ENCODE data around the gene SLC27A3.

Gene SLC27A3

GRCh38 chr1:153771261-153771660 is 3.9 kb upstream of the SLC27A3 start:
- no peak overlapping the region for H3K4me3 ChIP-seq (ENCODE audit: low read depth, low read length)
- no peak for TF ChIP-seq MAX (IDR thresholded peaks at IDR 0.05; ENCODE audit: low read depth, low read length)
- no peak for TF ChIP-seq POLR2A (IDR thresholded peaks at IDR 0.05; ENCODE audit: extremely low read depth, insufficient read length)
- no peak for TF ChIP-seq CTCF (IDR thresholded peaks at IDR 0.05; ENCODE audit: low read depth, low read length)
- TF ChIP-seq MYC (IDR thresholded peaks at IDR 0.05; ENCODE audit: low read depth, low read length): no peak

GRCh38 chr1:153771841-153772593 is 3.2 kb upstream of the SLC27A3 start:
- no peak overlapping the region for H3K4me3 ChIP-seq (ENCODE audit: low read depth, low read length)
- TF ChIP-seq CTCF (IDR thresholded peaks at IDR 0.05; ENCODE audit: low read depth, low read length): peak; percentile 34
- TF ChIP-seq MYC (IDR thresholded peaks at IDR 0.05; ENCODE audit: low read depth, low read length): no peak
- peak; percentile 49 for TF ChIP-seq MAX (IDR thresholded peaks at IDR 0.05; ENCODE audit: low read depth, low read length)
- TF ChIP-seq POLR2A (IDR thresholded peaks at IDR 0.05; ENCODE audit: extremely low read depth, insufficient read length): no peak
- DNase-seq (ENCODE audit: low read depth): peak; percentile 57

More at GRCh38 chr1:153771261-153771660, 3.9 kb upstream of the SLC27A3 start:
- peak; percentile 58 for DNase-seq (ENCODE audit: low read depth)

GRCh38 chr1:153773096-153773921 is 1.9 kb upstream of the SLC27A3 start:
- H3K4me3 ChIP-seq (ENCODE audit: low read depth, low read length): no peak overlapping the region
- DNase-seq (ENCODE audit: low read depth): peak; percentile 83
- no peak for TF ChIP-seq CTCF (IDR thresholded peaks at IDR 0.05; ENCODE audit: low read depth, low read length)
- no peak for TF ChIP-seq POLR2A (IDR thresholded peaks at IDR 0.05; ENCODE audit: extremely low read depth, insufficient read length)
- TF ChIP-seq MAX (IDR thresholded peaks at IDR 0.05; ENCODE audit: low read depth, low read length): peak; percentile 29; the same call in 1 of the 2 replicates
- TF ChIP-seq MYC (IDR thresholded peaks at IDR 0.05; ENCODE audit: low read depth, low read length): 0 out of 2 replicates have a peak, but pooled peaks have one; percentile 16

GRCh38 chr1:153774026-153774595 is 1.1 kb upstream of the SLC27A3 start:
- no peak overlapping the region for H3K4me3 ChIP-seq (ENCODE audit: low read depth, low read length)
- peak; percentile 72 for DNase-seq (ENCODE audit: low read depth)
- TF ChIP-seq MYC (IDR thresholded peaks at IDR 0.05; ENCODE audit: low read depth, low read length) (no peak), CTCF (IDR thresholded peaks at IDR 0.05; ENCODE audit: low read depth, low read length) (no peak), POLR2A (IDR thresholded peaks at IDR 0.05; ENCODE audit: extremely low read depth, insufficient read length) (no peak)

- H3K4me3 ChIP-seq (ENCODE audit: low read depth, low read length): peak overlapping the region; percentile 67
- DNase-seq (ENCODE audit: low read depth): peak; percentile 90
- TF ChIP-seq POLR2A (IDR thresholded peaks at IDR 0.05; ENCODE audit: extremely low read depth, insufficient read length) (peak; percentile 42), CTCF (IDR thresholded peaks at IDR 0.05; ENCODE audit: low read depth, low read length) (no peak), MAX (IDR thresholded peaks at IDR 0.05; ENCODE audit: low read depth, low read length) (peak; percentile 7; the same call in 1 of the 2 replicates), MYC (IDR thresholded peaks at IDR 0.05; ENCODE audit: low read depth, low read length) (peak; percentile 62)
Observed at GRCh38 chr1:153775458-153776327, 486 bp downstream of the SLC27A3 start.
